GM12865 (cell line): Measurements from ENCODE around the gene YKT6.

Experiments used
- DNase-seq: peaks from one replicate; pipeline ENCODE4 v3.0.0; 2010; ENCODE audit warnings: low read depth
- H3K4me3 ChIP-seq: 2 replicates; pipeline ENCODE4 v1.5.1; 2011; ENCODE audit warnings: mild to moderate bottlenecking, low read depth, low read length, control low read depth
- TF ChIP-seq, protein P1 (sequence below): IDR thresholded peaks from 2 replicates; pipeline ENCODE4 v1.5.1; 2011; ENCODE audit warnings: low read length, control low read depth, low read depth, inconsistent platforms; ENCODE audit not compliant: insufficient read depth; ENCODE audit errors: missing control alignments

Gene YKT6

DNA sequence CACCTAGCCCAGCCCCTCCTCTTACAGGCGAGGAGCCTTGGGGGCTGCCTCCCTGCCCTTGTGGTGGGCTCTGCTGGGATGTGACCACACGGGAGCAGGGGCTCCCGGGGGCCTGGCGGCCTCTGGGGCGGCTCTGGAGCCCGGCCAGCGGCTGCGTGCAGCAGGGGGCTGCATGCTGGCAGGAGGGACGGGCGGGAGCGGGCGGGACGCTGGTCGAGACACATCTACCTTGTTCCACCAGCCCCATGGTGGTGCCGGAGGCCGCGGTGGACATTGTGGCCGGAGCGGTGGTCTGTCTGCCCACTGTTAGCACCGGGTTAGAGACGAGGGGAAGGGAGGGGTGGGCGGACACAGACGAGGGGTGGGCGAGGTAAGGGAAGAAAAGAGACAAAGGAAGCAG, 38.6 kb downstream of the YKT6 start:
- H3K4me3 ChIP-seq, result no peak overlapping the region
- TF ChIP-seq, protein P1, sequence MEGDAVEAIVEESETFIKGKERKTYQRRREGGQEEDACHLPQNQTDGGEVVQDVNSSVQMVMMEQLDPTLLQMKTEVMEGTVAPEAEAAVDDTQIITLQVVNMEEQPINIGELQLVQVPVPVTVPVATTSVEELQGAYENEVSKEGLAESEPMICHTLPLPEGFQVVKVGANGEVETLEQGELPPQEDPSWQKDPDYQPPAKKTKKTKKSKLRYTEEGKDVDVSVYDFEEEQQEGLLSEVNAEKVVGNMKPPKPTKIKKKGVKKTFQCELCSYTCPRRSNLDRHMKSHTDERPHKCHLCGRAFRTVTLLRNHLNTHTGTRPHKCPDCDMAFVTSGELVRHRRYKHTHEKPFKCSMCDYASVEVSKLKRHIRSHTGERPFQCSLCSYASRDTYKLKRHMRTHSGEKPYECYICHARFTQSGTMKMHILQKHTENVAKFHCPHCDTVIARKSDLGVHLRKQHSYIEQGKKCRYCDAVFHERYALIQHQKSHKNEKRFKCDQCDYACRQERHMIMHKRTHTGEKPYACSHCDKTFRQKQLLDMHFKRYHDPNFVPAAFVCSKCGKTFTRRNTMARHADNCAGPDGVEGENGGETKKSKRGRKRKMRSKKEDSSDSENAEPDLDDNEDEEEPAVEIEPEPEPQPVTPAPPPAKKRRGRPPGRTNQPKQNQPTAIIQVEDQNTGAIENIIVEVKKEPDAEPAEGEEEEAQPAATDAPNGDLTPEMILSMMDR, result no peak
- DNase-seq, result no peak

DNA sequence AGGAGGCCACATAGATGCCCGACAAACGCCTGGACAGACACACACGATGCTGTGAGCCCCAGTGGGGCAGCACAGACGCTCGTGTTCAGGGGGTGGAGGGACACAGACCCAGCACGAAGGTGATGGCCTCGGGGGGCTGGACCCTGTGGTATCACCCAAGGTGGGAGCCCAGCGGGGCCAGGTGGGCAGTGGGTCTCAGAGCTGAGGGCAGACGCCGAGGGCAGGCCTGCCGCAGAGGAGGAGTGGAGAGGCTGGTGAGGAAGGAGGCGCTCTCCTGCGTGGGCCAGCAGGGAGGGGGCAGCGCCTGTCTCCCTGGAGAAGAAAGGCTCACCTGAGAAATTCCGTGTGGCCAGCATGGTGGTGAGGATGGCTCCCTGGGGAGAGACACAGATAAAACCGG, 39.6 kb downstream of the YKT6 start:
- DNase-seq, result no peak
- TF ChIP-seq, protein P1, result no peak
- no peak overlapping the region for H3K4me3 ChIP-seq

DNA sequence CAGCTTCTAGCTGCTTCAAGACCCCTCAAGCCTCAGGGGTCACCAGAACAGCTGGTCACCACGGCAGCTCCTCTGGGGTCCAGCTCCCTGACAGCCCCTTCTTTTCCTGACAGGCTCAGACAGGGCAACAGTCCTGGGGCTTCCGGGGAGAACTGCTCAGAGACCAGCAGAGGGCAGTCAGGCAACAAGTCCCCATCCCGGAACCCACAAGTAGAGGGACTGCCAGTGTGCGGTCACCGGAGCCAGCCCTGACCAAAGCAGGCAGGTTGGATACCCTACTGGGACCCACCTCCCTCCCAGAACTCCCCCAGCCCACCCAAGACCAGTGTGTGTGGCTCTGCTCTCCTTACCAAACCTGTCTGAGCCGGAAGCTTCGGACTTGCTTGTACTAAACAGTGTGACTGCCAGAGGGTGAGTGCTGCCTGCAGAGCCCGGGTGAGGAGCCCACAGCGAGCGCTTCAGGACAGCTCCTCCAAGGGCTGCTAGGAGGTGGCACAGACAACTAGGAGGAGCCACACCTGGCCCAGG, 40.3 kb downstream of the YKT6 start:
- peak; percentile 82 for DNase-seq
- H3K4me3 ChIP-seq, result no peak overlapping the region
- TF ChIP-seq, protein P1, result peak; percentile 81

DNA sequence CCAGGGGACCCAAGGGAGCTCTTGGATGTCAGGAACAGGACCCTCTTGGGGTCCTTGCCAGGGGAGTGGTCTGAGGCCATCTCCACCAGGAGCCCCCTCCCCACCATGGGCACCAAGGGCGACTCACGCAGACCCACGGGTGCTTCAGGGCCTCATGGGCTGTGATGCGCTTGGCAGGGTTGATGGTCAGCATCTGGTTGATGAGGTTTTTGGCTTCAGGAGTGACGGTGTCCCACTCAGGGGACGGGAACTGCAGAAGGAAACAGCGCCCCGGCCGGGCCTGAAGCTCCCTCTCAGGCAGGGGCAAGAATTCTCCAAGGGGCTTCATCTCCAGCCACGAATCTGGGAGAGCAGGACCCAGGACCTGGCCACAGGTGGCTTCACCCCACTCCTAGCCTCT, 41.3 kb downstream of the YKT6 start:
- TF ChIP-seq, protein P1, result no peak
- H3K4me3 ChIP-seq, result no peak overlapping the region
- DNase-seq, result no peak

DNA sequence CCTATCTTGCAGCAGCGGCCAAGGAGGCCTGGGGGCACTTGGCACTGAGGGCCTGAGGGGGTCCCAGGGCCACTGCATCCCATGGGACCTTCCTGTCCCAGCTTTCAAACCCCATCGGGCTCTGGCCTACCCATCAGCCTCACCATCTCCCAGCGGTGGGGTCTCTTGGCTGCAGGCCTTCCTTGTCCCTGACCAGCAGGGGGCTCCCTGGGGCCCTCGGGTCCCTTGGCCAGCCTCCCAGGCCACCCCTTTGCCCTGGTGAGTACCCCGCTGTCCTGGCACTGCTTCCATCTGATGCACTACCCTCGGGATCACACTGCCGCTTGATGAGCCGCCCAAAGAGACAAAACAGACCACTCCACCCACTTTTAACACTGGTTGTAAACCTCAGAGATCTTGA, 43.5 kb downstream of the YKT6 start:
- TF ChIP-seq, protein P1, result peak; percentile 56
- DNase-seq, result peak; percentile 40
- no peak overlapping the region for H3K4me3 ChIP-seq

DNA sequence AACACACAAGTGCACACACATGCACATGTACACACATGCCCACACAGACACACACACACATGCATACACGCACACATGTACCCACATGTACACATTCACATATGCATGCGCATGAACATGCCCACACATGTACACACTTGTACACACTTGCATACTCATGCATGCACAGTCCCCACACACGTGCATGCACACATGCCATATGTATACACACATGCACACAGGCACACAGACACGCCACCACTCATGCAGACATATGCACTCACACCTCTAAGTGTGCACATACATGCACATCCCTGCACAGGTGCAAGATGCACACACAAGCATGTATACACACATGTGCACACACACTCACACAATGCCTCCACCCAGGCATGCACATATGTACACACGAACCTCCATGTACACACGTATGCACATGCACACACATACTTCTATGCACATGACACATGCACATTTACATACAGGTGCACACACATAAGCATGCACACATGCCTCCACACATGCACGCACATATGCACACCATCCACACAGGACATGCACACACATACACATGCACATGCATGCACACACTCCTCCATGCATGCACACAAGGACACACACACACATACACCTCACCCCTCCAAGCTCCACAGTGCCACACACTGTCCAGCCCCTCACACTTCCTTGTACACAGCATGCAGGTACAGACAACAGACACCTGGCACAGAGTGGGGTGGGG, 45.8 kb downstream of the YKT6 start:
- no peak for DNase-seq
- TF ChIP-seq, protein P1, result no peak
- H3K4me3 ChIP-seq, result no peak overlapping the region
